ENCODE measurements around the gene ADARB2.

ADARB2 gene

GRCh38 chr10:1604246-1604645, 133.1 kb downstream of the ADARB2 start:
- TF ChIP-seq ZFX (IDR thresholded peaks at IDR 0.05; ENCODE audit: borderline replicate concordance) = no peak
- TF ChIP-seq CTCF (IDR thresholded peaks at IDR 0.05) = no peak
- no peak overlapping the region for H3K27ac ChIP-seq

GRCh38 chr10:1603181-1603580, 134.1 kb downstream of the ADARB2 start:
- H3K27ac ChIP-seq = no peak overlapping the region
- TF ChIP-seq CTCF (IDR thresholded peaks at IDR 0.05) (no peak), ZFX (IDR thresholded peaks at IDR 0.05; ENCODE audit: borderline replicate concordance) (no peak)

GRCh38 chr10:1602037-1602484, 135.3 kb downstream of the ADARB2 start:
- no peak for TF ChIP-seq CTCF (IDR thresholded peaks at IDR 0.05)
- no peak overlapping the region for H3K27ac ChIP-seq

GRCh38 chr10:1601406-1601805, 135.9 kb downstream of the ADARB2 start:
- TF ChIP-seq CTCF (IDR thresholded peaks at IDR 0.05) (no peak), ZFX (IDR thresholded peaks at IDR 0.05; ENCODE audit: borderline replicate concordance) (no peak)
- H3K27ac ChIP-seq = no peak overlapping the region

- H3K27ac ChIP-seq = no peak overlapping the region
- TF ChIP-seq ZFX (IDR thresholded peaks at IDR 0.05; ENCODE audit: borderline replicate concordance) = no peak
- TF ChIP-seq CTCF (IDR thresholded peaks at IDR 0.05) = no peak
Measured at GRCh38 chr10:1600861-1601260, 136.5 kb downstream of the ADARB2 start.

- TF ChIP-seq ZFX (IDR thresholded peaks at IDR 0.05; ENCODE audit: borderline replicate concordance) (no peak), CTCF (IDR thresholded peaks at IDR 0.05) (no peak)
- H3K27ac ChIP-seq = no peak overlapping the region
Measured at GRCh38 chr10:1598393-1599153, 138.8 kb downstream of the ADARB2 start.

GRCh38 chr10:1597370-1598146, 139.8 kb downstream of the ADARB2 start:
- H3K27ac ChIP-seq = no peak overlapping the region
- no peak for TF ChIP-seq ZFX (IDR thresholded peaks at IDR 0.05; ENCODE audit: borderline replicate concordance)
- no peak for TF ChIP-seq CTCF (IDR thresholded peaks at IDR 0.05)
